HG02884 (cell line): ENCODE measurements around the gene SNED1.

Experiments used
- ATAC-seq: cut with Tn5 transposase; IDR thresholded peaks from one replicate; pipeline ENCODE4 v1.9.1; 2021; ENCODE audit warnings: mild to moderate bottlenecking, moderate library complexity; ENCODE audit not compliant: unreplicated experiment

The SNED1 gene

DNA sequence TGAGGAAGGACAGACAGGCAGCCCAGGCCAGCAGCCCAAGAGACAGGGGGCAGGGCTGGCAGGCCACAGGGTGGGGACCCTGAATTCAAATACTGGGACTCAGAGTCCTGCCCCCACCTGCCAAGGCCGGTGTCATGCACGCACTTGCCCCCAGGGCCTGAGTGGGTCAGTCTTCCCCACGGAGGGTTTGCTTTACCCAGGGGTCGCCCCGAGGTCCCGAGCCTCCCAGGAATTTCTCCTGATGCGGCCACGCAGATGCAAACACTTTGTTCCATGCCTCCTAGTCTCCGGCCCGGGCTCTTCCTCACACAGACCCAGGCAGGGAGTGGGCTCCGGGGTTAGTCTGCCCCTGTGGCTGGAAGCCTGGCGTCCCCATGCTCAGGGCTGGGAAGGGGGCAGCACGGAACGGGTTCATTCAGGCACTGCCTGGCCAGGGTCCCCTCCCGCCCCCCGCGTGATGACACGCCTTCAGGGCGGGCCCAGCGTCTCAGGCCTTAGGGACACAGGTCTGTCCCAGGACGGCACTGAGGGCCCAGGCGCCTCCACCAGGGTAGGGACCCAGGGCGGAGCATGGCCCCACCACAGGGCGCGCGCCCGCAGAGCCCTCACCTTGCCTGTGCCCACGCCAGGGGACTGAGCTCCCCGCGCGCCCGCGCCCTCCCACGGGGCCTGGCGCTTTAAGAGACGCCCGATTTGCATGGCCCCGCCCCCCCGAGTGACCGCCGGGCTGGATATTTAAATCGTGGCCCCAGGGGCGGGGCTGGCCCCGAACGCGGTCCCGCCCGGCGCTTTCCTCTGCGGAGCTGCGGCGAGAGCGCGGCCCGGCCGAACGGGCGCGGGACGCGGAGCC lies at the start of gene SNED1:
SNED1 (plus strand) TSS at position 763 of the 850 bp plus-strand sequence. CDS start 220 bp downstream, outside the sequence.
- ATAC-seq = no peak

GRCh38 chr2:240948905-240949790 lies 49.3 kb upstream of the SNED1 start:
- no peak for ATAC-seq

DNA sequence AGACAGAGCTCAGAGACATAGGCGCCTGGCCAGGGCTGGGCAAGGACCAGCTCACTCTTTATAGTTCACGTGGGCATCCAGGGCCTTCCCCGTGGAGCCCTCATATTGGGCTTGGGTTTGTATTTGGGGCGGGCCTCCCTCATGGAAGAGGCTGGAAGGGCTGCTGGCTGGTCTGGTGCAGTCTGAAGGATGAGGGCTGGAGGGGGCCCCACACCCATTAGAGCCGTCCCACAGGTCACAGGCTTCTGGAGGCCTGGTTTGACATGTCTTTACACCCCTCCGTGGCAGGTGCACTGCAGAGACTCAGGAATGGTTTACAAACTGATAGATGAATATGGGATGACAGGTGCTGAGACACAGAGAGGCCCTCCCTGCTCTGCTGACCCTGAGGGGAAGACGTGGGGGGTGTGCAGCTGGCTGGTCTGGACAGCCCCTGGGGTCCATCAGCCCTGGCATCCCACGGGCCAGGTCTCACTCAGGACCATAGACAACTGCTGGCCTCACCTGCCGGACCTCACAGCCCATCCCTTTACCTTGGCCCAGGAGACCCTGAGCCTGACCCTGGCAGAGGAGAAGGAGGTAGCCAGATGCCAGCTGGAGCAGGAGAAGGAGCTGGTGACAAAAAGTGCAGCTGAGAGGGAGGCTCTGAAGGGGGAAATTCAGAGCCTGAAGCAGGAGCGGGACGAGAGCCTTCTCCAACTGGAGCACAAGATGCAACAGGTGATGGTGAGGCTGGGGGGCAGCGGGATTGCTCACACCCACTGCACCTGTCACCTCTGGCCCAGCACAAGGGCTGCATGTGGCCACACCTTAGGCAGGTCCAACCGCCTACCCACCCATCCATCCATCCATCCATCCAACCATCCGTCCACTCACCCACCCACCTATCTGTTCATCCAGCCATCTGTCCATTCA lies 48.4 kb upstream of the SNED1 start:
- ATAC-seq = no peak

DNA sequence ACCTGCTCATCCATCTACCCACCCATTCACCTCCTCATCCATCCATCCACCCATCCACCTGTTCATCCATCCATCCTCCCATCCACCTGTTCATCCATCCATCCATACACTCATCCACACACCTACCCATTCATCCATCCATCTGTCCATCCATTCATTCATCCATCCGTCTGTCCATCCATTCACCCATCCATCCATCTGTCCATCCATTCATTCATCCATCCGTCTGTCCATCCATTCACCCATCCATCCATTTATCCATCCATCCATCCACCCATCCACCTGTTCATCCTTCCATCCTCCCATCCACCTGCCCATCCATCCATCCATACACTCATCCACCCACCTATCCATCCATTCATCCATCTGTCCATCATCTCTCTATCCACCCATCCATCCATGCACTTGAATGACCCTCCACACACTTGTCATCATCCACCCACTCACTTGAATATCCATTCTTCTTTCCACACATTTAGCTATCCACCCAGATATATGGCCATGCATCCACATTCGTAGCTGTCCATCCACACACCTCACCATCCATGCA lies 47.3 kb upstream of the SNED1 start:
- no peak for ATAC-seq

GRCh38 chr2:240952496-240953246 lies 45.7 kb upstream of the SNED1 start:
- no peak for ATAC-seq

DNA sequence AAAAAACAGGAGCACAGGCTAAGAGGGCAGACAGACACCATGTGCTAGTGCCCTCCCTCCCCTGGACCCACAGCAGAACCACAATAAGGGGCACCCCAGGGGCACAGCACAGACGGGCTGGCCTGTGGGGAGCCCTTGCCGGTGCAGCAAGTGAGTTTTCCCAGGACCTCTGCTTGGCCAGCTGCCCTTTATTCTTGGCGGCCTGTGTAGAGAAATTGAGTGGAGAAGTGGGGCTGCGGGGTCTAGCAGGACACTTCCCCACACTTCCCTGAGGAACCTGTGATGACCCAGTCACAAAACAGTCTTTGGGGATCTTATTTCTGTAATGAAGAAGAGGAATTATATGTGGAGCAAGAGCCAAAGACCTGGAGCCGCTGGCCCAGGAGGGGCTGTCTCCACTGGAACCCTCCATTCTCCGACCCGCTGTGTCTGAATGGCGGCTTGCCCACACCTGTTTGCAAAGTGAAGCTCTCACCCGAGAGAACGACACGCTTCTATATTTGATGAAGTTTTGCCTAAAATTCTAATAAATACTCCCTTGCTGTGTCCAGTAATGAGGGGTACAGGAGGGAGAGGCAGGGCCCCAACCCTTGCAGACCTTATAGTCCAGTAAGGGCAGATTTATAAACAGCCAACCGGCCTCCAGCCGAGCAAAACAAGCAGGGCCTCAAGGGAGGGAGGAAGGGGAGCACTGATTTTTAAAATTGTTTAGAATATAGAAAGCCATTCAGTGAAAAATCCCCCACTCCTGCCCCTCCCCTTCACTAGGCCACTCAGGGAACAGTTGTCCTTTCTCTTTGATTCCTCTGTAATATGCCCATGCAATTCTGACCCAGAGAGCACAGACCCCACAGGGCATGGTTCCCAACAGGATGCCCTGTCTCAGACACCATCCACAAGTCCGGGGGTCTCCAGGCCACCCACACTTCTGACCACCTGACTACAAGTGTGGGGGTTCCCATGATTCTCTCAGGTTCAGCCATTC lies 44.7 kb upstream of the SNED1 start:
- no peak for ATAC-seq

- ATAC-seq = no peak
These were observed 43.7 kb upstream of the SNED1 start for GRCh38 chr2:240954436-240955305.

DNA sequence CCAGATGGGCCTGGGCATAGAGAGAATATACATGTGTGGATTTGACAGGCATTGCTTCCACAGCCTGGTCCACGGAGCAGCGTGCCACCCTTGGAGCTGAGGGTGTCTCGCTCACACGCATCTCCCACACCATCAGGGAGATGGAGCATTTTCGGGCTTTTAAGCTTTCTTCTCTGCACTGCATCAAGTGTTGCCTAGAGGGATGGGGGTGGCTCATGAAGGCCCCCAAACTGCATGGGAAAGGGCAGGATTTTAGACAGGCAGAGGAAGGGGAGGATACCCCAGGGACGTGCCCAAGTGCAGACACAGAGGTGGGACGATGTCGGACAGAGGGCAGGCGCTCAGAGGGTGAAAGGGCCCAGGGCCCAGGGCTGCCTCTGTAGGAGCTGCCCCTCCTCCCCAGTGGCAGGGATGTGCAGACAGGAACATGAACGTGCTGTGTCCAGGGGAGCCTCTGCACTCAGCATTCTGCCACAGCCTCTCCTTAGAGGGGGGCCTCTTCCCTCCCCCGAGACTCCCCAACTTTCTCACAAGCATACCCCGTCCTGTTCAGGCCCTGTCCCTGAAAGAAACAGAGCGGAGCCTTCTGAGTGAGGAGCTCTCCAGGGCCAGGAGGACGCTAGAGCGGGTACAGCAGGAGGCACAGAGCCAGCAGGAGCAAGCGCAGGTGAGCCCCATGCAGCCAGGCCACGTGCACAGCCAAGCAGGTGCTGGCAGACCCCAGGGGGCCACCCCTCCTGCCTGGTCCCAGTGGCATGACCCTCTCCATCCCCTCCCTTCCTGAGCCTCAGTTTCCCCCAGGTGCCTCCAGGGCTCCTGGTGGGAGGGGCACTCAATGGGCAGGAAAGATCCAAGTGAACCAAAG lies 42.9 kb upstream of the SNED1 start:
- no peak for ATAC-seq

GRCh38 chr2:240956171-240956934 lies 42.1 kb upstream of the SNED1 start:
- no peak for ATAC-seq

DNA sequence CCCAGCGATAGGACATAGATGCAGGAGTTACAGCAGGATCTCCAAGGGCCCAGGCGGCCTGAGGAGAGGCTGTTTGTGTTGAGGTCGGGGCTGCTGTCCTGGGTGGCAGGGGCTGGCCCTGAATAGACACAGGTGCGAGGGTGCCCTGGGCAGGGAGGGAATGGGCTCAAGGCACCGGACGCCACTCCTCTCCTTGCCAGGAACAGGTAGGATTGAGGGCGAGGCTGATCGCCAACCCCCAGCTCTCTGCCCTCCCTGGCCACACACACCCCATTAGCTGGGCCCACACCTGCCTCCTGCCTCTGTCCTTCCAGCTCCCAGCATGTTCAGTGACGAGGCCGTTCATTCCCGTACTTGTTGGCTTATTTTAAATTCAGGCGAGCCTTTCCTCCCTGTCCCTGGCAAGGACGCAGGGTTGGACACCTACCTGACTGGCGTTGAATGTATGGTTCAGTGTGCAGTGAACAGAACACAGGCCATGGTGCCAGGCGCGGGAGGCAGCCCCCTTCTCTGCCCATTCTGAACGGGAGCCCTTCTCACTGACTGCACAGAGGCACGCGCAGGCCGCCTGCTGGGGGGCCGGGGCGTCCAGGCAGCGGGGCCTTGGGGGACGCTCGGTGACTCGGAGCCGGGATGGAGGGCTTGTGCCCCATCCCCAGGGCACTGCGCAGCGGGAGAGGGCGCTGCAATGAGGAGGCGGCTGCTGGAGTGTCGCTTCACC lies 41.3 kb upstream of the SNED1 start:
- no peak for ATAC-seq

DNA sequence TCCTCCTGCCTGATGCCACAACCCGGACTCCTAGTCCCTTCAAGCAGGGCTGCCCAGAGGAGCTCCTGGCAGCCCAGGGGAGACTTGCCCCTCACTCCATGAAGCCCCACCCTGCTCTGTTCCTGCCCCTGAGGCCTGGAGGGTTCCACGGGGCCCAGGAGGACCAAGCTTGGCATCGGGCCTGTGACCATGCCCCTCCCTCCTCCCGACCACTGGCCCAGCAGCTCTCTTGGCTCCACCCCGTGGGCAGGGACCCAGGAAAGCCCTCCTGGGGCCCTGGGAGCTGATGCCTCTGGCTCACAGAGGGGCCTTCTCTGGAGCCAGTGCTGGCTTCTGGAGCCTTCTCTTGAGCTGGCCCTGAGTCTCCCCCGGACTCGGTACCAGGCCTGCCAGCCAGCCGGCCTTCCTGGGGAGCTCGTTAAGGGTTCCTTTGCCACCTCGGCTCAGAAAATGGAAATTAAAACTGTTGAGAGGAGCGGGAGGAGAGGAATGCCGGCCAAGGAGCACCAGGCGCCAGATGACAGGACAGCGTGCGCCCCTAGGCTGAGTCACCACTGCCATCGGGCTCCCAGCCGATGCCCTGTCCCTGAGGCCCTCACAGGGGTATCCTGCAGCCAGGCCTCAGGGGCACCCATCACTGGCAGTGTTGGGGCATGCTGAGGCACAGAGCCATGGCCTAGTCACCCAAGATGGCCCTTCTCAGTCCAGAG lies 40.6 kb upstream of the SNED1 start:
- no peak for ATAC-seq

DNA sequence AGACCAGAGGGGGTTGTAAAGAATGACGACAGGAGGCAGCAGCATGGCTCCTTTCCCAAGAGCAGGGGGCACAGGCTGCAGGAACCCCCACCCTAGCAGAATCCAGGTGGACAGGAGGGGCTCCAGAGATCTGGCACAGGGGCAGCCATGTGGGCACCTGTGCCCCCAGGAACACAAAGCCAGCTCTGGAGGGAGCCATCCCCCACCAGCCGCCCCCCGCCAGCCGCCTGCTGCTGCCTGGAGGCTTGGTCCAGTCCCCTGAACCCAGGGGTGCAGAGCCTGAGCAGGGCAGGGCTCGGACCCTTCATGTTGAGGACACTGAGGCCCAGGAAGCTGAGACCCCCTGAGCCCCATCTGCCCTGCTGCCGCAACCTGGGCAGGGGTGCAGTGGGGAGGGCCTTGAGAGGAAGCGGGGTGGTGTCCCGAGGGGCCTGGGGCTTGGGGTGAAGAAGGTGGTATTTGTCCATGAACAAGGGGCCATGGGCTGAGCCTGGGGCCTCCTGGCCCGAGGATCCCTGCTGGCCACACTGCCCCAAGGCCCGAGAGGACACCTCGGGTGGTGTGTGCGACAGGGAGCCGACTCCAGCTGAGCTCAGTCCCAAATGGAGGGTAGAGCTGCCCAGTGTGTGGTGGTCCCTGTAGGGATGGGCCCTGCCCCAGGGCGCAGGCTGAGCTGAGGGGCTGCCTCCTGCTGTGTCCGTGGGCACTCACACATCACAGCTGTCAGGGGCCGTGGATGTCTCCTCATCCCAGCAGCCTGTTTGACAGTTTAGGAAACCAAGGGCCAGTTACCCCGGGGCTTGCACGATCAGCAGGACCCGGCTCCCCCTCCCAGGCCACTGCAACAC lies 39.8 kb upstream of the SNED1 start:
- ATAC-seq = no peak

DNA sequence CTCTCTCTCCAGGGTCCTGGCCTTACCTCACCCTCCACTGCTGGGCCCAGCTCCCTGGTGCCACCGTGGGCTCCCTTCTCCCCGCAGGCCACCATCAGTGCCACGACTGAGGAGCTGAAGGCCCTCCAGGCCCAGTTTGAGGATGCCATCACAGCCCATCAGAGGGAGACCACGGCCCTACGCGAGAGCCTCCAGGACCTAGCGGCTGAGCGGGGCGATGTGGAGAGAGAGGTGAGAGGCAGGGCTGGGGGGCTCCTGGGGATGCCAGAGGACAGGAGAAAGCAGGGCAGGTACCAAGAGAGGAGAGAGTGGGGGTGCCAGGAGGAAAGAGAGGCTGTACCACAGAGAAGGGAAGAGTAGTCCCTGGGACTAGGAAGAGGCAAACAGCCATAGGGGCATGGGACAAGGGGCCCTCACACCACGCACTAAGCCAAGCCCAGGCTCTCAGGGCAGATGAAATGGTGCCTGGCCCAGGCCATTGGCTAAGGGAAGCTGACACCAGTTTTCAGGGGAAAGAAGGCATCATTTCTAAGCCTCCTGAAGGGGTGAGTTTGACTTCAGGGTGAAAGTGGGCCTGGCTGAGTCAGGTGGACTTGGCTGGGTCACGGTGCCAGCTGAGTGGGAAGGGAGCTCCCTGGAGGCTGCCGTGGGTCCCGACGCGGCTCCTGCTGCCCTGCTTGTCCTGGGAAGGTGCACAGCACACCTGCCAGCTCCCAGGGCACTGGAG lies 39.0 kb upstream of the SNED1 start:
- ATAC-seq = no peak
